ENCODE measurements around the gene FIGNL1.

DNA sequence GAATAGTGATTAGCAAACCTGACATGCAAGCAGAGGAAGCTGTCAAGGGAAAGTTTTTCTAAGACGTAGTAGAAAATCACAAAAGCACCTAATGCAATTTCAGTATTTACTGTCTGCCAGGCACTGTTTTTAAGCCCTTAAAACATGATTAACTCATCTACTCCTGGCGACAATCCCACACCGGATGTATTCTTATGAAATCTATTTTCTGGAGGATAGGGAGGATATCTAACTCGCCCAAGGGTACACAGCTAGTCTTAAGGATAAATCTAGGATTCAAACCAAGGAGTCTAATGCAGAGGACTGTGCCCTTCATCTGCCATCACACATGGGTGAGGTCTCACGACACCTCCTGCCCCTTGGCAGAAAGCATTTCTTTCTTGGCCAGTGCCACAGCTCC lies 47.8 kb upstream of the FIGNL1 start:
- no peak for TF ChIP-seq MYC (IDR thresholded peaks at IDR 0.05; ENCODE audit: borderline replicate concordance, low read length)
- no peak for TF ChIP-seq POLR2A (IDR thresholded peaks at IDR 0.05; ENCODE audit: low read length)
- TF ChIP-seq RFX5 (IDR thresholded peaks at IDR 0.05), result no peak
- TF ChIP-seq EHMT2 (IDR thresholded peaks at IDR 0.05; ENCODE audit: low read depth), result no peak
- TF ChIP-seq, protein P1, sequence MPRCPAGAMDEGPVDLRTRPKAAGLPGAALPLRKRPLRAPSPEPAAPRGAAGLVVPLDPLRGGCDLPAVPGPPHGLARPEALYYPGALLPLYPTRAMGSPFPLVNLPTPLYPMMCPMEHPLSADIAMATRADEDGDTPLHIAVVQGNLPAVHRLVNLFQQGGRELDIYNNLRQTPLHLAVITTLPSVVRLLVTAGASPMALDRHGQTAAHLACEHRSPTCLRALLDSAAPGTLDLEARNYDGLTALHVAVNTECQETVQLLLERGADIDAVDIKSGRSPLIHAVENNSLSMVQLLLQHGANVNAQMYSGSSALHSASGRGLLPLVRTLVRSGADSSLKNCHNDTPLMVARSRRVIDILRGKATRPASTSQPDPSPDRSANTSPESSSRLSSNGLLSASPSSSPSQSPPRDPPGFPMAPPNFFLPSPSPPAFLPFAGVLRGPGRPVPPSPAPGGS (IDR thresholded peaks at IDR 0.05), result no peak
- TF ChIP-seq MAFK (IDR thresholded peaks at IDR 0.05; ENCODE audit: partially characterized antibody), result no peak
- TF ChIP-seq, protein P2, sequence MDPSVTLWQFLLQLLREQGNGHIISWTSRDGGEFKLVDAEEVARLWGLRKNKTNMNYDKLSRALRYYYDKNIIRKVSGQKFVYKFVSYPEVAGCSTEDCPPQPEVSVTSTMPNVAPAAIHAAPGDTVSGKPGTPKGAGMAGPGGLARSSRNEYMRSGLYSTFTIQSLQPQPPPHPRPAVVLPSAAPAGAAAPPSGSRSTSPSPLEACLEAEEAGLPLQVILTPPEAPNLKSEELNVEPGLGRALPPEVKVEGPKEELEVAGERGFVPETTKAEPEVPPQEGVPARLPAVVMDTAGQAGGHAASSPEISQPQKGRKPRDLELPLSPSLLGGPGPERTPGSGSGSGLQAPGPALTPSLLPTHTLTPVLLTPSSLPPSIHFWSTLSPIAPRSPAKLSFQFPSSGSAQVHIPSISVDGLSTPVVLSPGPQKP (IDR thresholded peaks at IDR 0.05; ENCODE audit: low read depth, low read length), result no peak
- TF ChIP-seq ESRRA (IDR thresholded peaks at IDR 0.05; ENCODE audit: borderline replicate concordance, low read length), result no peak
- no peak for TF ChIP-seq CTCF (IDR thresholded peaks at IDR 0.05)
- TF ChIP-seq MAX (IDR thresholded peaks at IDR 0.05), result no peak
